Stromal cell of bone marrow (primary cell): ENCODE measurements around the gene GCH1.

Experiments
- DNase-seq: peaks from one replicate; pipeline ENCODE4 v3.0.0-alpha.2; 2012; ENCODE audit warnings: low read depth

GCH1 gene

DNA sequence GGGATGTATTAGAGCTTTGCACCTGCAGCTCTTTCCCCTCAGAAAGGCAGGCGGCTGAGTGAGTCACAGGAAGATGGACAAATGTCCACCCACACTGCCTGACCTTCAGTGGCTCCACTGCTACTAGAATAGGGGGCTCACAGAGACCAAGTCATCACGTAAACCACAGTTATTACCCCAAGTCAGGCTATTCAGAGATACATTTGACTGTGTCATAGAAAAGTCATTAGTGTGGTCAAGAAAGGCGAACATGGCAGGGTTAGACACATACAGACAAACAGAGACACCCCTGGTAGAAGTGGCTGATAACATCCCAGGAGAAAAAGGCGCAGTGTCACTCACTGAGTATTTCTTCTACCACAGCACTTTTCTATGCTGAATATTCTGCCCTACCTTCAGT, 36.0 kb downstream of the GCH1 start:
- DNase-seq = no peak

DNA sequence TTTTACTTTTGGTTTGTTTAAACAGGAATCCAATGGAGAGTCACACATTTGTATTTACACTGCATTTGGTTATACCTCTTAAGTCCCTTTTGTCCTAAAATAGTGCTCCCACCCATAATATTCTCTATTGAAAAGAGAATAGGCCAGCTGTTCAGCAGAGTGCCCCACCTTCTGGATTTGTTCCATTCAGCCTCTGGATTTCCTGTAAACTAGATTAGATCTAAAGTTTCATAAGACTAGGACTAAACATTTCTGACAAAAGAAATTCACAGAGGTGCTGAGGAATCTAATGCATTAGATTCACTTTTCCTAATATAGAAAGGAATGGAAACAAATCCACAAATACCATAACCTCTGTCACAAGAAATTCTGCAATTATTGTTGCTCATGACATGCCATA, 38.1 kb downstream of the GCH1 start:
- DNase-seq = no peak

DNA sequence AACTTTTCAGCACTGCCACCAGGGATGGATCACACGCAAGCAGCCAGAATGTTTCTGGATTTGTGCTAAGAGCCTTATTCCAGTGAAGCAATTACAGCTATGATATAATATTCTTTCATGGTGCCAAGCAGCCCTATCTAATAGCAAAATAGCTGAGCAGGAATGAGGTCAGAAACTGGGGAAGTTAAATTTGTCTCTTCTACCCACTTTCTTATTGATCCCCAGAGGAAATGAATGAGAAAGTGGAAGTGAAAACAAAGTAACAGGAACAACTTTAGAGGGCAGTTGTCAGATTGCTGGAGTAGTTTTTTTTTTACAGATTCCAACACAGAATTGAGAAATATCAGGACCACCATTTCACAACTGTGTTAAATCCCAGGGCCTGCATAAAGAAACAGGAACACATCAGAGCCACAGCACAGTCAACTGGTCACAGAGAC, 44.8 kb downstream of the GCH1 start:
- DNase-seq = peak; percentile 59

DNA sequence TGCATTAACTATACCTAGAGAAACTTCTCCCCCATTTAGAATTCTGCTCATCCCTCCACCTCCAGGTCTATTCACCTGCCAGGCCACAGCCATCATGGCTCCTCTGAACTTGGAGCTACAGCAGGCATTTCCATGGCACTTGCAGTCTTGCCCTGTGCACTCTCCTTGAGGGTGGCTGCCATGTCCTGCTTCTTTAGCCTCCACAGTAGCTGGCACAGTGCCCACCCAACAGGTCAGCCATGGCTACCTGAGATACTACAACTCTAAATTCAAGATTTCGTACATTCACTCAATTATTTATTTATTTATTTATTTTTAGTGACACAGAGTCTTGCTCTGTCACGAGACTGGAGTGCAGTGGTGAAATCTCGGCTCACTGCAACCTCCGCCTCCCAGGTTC, 46.5 kb downstream of the GCH1 start:
- DNase-seq = no peak

DNA sequence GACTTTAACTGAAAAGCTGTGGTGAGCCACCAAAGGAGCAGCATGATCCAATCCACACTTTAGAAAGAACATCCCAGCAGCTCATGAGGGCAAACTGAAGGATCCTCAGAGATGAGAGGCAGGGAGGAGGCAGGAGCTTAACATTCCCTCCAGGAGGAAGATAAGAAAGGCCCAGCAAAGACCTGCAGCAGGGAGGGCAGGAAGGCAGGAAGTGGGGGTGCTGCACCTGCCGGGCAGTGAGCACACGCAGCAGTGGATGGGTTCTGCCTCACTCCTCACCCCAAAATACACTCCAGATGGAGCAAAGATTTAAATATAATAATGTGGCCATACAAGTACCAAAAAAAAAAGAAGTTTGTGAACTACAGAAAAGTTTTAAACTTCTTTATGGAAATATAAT, 48.4 kb downstream of the GCH1 start:
- no peak for DNase-seq

DNA sequence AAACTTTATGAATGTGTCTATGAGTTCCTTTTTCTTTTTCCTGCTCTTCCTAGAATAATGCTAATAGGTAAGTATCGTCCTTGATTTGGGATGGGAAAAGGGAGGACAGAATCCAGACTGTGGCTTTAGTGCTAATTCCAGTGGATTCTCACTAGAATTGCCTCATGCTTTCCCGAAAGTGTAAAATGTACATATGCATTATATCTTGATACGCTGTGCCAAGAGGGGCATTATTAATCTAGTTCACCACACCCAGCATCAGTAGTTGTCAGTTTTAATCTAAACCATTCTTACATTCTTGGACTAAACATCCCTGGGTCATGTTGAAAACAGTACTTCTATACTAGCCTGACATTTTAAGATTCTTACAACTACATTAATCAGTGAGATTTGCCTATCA, 49.3 kb downstream of the GCH1 start:
- DNase-seq = no peak

DNA sequence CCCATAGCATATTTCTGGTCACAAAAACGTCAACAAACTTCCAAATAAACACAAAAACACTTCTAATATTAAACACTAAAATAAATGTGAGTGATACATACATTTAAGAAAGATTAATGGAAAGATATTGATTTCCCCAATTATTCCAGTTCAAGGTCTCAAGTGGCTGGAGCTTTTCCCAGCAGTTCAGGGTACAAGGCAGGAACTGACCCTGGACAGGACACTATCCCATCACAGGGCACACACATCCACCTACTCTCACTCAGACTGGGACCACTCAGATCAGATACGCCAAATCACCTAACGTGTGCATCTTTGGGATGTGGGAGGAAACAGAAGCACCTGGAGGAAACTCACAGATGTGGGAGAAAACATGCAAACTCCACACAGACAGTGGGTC, 50.4 kb downstream of the GCH1 start:
- DNase-seq = no peak

DNA sequence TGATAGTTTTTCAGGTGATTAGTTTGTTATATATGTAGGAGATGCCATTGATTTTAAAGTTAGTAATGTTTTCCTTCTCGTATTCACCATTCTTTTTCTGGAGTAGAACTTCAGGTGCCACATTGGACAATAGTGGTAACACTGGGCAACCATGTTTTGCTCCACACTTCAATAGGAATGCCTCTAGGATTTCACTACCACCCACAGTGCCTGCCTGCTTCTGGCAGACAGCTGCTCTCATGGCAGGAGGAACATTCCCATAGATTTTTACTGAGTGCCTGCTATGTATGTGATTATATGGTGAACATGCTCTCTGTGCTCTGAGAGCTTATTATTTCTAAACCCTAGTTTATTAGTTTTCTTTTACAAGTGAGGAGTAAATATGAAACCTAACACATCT, 53.7 kb downstream of the GCH1 start:
- DNase-seq = no peak

DNA sequence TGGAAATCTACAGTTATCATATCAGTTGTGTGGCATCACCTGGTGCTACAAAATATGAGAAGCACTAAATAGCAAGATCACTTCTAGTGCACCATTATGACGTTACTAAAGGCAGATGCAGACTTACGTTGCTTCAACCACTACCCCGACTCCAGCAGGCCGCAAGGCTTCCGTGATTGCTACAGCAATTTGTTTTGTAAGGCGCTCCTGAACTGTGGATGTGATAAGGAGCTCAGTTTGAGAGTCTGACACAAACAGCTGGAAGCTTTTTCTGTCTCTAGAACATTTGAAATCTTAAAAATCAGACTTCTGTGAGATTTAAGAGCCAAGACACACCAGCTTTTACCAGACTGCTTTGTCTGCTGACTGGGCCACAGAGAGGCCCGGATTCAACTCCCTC, 57.0 kb downstream of the GCH1 start:
- no peak for DNase-seq

DNA sequence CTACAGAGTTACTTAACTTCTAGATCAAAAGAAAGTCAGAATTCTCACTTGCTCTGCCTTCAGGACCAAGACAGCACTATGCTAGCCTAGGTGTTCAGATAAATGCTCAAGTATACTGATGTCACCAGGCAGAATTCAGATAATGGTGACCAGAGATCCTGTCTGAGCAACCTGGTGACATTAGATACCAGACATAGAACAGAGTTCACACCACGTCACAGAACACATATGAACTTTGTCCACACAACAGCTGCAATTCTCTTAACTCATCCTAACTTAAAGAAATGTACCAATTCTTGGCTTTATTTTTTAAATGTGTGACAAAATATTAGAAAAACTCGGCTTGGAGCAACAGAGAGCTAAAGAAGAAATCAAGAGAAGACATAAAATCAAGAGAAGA, 58.1 kb downstream of the GCH1 start:
- DNase-seq = no peak

DNA sequence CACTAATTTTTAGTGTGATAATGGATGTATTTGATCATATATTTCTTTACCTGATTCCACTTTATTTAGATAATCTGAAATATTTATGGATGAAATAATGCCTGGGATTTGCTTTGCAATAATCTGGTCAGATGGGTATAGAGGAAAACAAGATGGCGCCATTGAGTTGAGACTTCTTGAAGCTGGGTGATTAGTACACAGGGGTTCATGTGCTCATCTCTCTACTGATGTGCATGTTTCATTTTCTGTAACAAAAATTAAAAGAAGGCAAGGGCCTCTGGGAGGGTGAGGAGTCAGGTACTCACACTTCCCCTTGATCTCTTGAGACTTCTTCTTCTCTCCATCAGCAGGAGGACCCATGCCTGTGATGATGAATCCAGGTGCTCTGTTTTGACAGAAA, 61.8 kb downstream of the GCH1 start:
- no peak for DNase-seq

DNA sequence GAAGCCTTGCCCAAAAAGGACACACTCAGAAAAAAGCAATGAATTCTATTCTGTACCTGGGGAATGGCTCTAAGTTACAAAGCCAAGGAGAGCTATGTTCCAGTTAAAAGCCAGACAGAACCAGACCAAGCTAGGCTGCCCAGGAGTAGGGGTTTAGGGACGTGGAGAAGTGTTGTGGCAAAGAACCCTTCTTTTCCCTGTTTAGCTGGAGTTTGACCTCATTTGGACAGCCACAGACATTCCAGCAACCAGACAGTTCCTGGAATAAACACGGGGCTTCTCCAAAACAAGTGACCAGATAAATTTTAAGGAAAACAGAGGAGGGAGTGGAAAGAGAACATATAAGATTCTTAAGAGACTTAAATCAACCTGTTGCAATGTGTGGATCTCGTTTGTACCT, 62.3 kb downstream of the GCH1 start:
- DNase-seq = no peak

DNA sequence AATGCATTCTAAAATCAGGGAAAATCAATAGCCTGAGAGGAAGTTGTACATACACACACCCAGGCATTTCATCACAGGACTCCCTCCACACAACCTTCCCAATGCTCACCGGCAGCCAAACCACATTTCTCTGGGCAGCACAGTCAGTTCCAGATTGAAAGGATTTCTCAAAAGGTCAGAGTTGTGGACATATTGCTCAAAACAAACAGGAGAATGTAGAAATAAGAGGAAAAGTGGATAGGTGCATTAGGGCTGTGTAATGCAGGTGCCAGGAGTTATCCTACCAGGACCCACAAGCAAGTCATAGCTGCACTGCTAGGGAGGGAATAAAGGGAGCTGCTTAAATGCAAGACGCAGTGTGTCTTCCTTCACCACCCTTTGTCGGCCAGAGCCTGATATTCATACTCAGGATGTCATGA, 62.9 kb downstream of the GCH1 start:
- no peak for DNase-seq

DNA sequence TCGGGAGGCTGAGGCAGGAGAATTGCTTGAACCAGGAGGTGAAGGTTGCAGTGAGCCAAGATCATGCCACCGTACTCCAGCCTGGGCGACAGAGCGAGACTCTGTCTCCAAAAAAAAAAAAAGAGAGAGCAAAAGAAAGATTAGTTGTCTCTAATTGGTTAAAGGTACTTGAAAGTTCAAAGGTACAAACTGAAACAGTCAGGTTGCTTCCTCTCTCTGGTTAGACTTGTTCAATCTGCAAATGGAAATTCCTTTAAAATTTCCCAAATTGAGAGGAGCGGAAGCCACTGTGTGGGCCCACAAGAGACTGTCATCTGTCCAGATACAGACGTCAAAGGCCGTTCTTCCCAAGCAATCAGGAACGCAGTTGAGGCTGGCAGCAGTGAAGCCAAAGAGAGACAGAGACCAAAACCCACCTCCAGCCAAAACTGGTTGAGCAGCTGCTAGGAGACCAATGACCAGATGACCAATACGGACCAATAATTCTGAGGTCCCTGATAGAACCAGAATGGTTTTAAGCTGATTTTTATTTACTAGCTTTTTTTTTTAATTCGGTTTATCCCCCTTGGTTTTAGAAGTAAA, 63.6 kb downstream of the GCH1 start:
- DNase-seq = no peak

DNA sequence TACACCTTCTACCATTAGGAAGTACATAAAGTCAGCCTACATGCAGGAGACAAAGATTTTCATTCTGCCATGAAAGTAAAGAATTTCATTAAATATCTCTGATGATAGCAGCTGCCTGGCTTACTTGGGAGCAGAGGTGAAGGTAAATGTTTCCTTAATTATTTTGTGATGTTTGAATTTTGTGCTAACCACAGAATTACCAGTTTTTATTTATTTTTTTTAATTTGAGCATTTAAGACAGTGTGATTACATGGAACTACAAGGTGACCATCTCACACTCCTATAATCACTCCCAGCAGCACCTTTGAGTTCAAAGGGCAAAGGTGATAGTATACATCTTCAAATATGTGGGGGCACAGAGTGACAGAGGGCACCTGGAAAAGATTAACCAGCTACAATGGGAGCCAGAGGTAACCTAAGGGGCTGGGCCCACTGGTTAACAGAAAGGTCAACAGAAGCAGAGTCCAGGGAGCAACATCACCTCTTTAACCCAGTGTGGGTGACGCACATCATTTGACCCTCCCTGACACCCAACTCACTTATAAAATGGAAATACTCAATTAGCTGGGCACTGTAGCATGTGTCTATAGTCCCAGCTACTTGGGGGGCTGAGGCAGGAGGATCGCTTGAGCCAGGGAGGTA, 65.0 kb downstream of the GCH1 start:
- DNase-seq = no peak

DNA sequence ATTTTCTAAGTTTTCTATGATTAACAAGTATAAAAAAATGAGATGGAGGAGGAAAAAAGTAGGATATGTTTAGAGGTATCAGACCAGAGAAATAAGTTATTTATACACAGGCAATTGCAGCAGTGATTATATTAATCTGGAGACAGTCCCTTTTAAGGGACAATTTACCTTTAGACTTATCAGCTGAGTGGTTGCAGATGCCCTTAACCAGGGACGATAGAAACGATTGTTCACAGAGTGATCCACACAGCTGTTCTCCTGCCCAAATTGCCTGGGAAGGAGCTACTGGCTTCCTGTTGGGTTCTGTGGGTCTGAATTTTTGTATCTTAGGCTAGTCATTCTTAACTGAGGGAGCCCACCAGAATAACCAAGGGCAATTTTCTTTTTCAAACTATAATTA, 66.4 kb downstream of the GCH1 start:
- DNase-seq = no peak

DNA sequence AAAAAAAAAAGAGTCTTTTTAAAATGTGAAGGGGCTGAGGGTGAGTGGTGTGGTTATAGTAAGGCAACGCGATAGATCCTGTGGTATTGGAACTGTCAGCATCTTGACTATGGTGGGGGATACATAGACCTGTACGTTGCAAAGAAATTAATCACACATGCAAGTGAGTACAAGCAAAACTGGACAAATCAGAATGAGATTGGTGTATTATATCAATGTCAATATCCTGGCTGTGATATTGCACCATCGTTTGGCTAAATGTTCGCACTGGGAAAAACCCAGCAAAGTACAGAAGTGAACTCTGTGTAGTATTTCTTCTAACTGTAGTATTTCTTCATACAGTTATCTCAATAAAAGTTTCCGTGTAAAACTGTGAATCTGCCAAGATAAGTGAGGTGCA, 67.9 kb downstream of the GCH1 start:
- DNase-seq = no peak

DNA sequence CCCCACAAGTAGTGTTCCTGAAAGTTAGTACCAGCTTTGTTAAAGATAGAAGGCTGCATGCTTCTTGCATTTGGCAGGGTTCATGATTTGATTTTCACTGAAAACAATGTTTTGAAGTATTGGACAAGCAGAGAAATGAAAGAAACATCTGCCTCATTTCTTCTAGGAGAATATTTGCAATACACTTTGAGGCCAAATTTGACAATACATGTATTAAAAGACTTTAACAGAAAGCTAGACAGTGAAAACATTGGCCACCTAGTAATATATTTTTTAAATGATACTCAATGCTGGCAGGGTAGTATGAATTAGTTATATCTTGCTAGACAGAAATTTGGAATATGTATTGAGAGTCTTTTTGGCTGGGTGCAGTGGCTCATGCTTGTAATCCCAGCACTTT, 68.5 kb downstream of the GCH1 start:
- DNase-seq = no peak

DNA sequence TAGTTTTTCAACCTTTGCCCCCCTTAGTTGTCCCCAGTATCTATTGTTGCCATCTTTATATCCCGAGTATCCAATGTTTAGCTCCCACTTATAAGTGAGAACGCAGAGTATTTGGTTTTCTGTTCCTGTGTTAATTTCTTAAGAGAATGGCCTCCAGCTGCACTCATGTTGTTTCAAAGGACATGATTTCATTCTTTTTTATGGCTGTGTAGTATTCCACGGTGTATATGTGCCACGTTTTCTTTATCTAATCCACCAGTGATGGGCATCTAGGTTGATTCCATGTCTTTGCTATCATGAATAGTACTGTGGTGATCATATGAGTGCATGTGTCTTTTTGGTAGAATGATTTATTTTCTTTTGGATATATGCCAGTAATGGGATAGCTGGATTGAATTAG, 72.0 kb downstream of the GCH1 start:
- no peak for DNase-seq

DNA sequence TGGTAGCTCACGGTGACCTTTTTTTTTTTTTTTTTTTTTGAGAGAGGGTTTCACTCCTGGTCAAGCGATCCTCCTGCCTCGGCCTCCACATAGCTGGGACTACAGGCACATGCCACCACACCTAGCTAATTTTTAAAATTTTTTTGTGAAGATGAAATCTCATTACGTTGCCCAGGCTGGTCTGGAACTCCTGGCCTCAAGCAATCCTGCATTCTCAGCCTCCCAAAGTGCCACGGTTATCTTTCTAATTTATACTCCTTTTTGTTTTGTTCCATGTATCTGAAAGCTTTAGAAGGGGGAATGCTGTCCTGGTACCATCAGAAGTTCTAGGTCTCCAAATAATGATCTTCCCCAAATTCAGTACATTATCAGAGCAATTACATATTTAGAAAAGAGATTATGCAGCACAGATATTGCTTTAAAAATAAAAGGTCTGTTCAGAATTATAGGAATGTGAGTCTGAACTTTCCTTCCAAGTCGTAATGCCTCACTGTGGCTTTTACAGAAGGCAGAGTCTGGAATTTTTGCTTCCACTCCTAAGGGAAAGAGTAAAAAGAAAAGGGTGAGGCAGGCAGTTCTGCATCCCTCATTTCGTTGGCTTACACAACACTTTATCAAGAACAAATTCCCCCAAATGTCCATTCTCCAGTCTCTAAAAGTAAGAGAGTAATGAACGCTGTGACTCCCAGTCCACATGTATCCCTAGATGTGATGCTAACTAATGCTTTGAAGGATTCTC, 73.0 kb downstream of the GCH1 start:
- DNase-seq = no peak

DNA sequence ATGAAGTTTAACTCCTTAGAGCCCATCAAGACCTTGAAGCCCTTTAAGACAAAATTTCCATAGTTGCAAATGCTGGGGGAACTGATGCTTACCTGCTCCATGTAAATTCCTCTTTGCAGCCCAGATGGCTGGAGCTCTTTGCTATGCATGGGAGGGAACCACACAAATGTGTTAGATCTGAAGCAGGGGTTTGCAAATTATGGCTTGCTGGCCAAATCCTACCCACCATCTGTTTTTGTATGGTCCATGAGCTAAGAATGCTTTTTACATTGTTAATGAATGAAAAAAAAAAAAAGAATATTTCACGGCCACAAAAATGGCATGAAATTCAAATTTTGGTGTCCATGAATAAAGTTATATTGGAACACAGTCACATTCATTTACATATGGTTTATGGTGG, 74.6 kb downstream of the GCH1 start:
- DNase-seq = no peak

DNA sequence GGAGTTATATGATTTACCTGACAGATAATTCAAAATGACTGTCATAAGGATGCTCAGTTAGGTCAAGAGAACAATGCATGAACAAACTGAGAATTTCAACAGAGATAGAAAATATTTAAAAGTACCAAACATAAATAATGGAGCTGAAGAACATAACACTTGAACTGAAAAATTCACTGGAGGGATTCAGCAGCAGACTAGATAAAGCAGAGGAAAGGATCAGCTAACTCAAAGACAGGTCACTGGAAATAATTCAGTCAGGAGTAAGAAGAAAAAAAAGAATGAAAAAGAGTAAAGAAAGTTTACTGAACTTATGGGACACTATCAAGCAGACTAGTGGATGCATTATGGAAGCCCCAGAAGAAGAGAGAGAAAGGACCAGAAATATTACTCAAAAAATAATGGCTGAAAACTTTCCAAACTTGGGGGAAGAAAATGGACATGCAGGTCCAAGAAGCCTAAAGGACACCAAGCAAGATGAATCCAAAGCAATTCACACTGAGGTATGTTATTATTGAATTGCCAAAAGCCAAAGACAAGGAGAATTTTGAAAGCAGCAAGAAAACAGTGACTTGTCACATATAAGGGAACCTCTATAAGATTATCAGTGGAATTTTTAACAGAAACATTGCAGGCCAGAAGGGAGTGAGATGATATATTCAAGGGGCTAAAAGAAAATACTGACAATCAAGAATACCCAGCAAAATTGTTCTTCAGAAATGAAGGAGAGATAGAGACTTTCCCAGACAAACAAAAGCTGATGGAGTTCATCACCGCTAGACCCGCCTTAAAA, 78.7 kb downstream of the GCH1 start:
- DNase-seq = no peak

DNA sequence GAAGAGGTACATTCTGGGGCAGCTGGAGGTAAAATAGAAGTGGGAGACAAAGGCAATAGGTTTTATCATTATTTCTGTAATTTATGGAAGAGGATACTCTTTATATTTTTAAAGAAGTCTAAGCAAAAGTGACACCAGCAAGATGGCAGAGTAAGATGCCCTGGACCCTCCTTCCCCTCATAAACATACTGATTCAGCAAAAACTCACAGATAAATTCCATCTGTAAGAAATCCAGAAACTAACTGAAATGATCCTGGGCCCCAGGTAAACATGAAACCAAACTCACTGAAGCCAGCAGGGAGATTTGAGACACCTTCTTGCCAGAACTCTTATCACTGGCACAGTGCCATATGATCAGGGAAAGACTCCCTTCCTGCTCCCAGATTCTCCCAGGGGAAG, 79.9 kb downstream of the GCH1 start:
- no peak for DNase-seq
